ENCODE results near the gene LEMD2. TPM values are rescaled to one million over a fixed set of nuclear protein-coding genes. Genes with fewer than 3 reads are reported as not detected.
A peak's percentile ranks its signal among the peaks of the same experiment; 100 is the strongest.

The LEMD2 gene
- total and polyA plus RNA-seq, 2 experiments from 2014 or later: 21.5 to 67.5 TPM

DNA sequence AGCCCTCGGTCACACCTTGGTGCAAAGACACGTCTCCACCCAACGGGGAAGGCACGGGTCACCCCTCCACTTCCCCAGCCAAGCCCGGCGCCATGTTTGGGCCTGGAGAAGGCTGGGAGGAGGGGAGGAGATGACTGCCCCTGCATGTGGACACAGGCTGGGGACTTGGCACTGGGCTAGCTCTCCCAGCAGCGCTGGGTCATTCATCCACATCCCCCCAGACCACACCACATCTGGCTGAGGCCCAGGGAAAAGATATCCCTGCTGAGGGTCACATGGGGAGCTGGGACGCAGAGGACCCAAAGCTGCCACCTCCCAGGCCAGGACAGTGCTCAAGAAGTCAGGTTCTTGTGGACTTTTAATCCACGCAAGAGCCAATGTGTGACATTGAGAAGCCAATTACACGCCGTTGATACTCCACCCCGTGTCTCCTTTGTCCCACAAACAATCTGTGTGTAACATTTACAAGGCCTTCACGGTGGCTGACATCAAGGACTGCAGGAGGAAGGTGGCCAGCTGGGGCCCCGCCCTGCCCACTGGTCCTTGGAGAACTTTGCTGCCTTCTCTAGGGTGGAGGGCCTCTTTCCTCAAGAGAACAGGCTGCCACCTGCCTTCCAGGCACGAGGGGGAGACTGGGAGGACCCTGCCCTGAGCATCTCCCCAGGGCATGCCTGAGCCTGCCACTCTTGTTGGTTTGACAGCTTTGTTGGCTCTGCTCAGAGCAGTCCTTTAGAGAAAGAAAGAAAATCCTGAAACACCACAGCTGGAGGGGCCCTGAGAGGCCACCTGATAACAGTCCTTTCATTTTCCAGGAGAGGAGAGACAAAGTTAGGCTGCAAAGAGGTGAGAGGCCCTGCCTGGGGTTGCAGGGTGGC lies 36.9 kb downstream of the LEMD2 start:
- no peak overlapping the region for H2AFZ ChIP-seq

DNA sequence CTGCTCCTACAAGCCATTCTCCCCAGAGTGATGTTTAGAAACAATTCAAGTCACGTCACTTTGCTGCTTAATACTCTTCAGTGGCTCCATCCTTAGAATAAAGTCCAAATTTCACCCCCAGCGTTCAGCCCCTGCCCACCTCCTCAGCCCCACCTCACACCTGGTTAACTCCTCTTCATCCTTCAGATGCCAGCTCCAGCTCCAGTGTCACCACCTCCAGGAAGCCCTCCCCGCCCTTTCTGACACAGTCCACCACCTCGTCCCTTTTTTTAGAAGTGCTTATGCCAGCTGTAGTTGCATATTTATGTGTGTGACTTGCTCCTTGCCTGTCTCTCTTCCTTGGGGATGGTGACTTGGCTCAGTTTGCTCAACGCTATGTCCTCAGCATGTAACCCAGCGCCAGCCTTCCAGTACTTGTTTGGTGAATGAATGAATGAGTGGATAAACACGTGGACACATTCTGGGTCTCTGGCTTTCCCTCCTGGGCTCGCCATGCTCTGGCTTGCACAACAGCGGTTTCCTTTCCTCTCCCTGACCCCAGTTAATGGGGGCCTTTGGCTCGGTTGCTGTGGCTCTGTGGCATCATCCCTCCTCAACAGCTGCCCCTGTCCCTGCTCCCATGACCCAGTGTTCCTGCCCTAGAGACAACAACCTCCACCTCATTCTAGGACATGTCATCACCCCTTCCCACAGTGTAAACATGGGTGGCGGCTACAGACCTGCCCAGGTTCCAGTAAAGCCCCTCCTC lies 38.5 kb downstream of the LEMD2 start:
- H3K9me3 ChIP-seq (ENCODE audit: low read depth): no peaks in the 10 kb centered on the region
- H3K27me3 ChIP-seq (replicated peaks; ENCODE audit: insufficient read depth): no peaks in the 10 kb centered on the region
- no peaks in the 10 kb centered on the region for H3K36me3 ChIP-seq (ENCODE audit: low read depth)
- H2AFZ ChIP-seq: no peak overlapping the region
- no peak for TF ChIP-seq EZH2 (IDR thresholded peaks at IDR 0.05; ENCODE audit: insufficient read depth, poor library complexity, severe bottlenecking)
- TF ChIP-seq EZH2phosphoT487 (IDR thresholded peaks at IDR 0.05; ENCODE audit: insufficient read depth, low read depth): no peak
- in situ Hi-C loops (cut with MboI): no loop called here
- H3K27ac ChIP-seq: no peak overlapping the region
- peaks cover 15% of the 10 kb centered on the region for H3K4me1 ChIP-seq (ENCODE audit: insufficient read depth)
- no peak overlapping the region for H3K4me3 ChIP-seq
- H3K79me2 ChIP-seq (ENCODE audit: insufficient read depth): no peaks in the 10 kb centered on the region
- no peak overlapping the region for H3K9ac ChIP-seq
- no peaks in the 10 kb centered on the region for H3F3A ChIP-seq (ENCODE audit: insufficient read depth)
- peak; percentile 31 for DNase-seq
- H4K20me1 ChIP-seq (ENCODE audit: insufficient read depth): no peaks in the 10 kb centered on the region
- no peaks in the 10 kb centered on the region for H3K9me2 ChIP-seq (ENCODE audit: insufficient read depth)
- 72 to 85% methylated on average over 11 of the region's 11 CpGs for WGBS, 2 experiments (ENCODE audit: low coverage in 1 of 2, low lambda C conversion rate in 2 of 2, missing lambda C conversion rate in 2 of 2)
- peak overlapping the region; percentile 10 for H3K4me2 ChIP-seq (ENCODE audit: unreplicated experiment)

More for the DNA sequence above, 36.9 kb downstream of the LEMD2 start:
- 80 to 81% methylated on average over 15 of the region's 15 CpGs for WGBS, 2 experiments (ENCODE audit: low coverage in 1 of 2, low lambda C conversion rate in 2 of 2, missing lambda C conversion rate in 2 of 2)
- H3K9me2 ChIP-seq (ENCODE audit: insufficient read depth): no peaks in the 10 kb centered on the region
- no peaks in the 10 kb centered on the region for H3K27me3 ChIP-seq (replicated peaks; ENCODE audit: insufficient read depth)
- H3K27ac ChIP-seq: no peak overlapping the region
- no peak overlapping the region for H3K9ac ChIP-seq
- H3K4me1 ChIP-seq (ENCODE audit: insufficient read depth): peaks cover 6% of the 10 kb centered on the region
- no peak for TF ChIP-seq EZH2phosphoT487 (IDR thresholded peaks at IDR 0.05; ENCODE audit: insufficient read depth, low read depth)
- TF ChIP-seq EZH2 (IDR thresholded peaks at IDR 0.05; ENCODE audit: insufficient read depth, poor library complexity, severe bottlenecking): no peak
- H3K36me3 ChIP-seq (ENCODE audit: low read depth): no peaks in the 10 kb centered on the region
- no peaks in the 10 kb centered on the region for H3K9me3 ChIP-seq (ENCODE audit: low read depth)
- no peaks in the 10 kb centered on the region for H3K79me2 ChIP-seq (ENCODE audit: insufficient read depth)
- H3K4me2 ChIP-seq (ENCODE audit: unreplicated experiment): no peak overlapping the region
- in situ Hi-C loops (cut with MboI): no loop called here
- H3F3A ChIP-seq (ENCODE audit: insufficient read depth): no peaks in the 10 kb centered on the region
- no peaks in the 10 kb centered on the region for H4K20me1 ChIP-seq (ENCODE audit: insufficient read depth)
- H3K4me3 ChIP-seq: no peak overlapping the region
- no peak for DNase-seq

DNA sequence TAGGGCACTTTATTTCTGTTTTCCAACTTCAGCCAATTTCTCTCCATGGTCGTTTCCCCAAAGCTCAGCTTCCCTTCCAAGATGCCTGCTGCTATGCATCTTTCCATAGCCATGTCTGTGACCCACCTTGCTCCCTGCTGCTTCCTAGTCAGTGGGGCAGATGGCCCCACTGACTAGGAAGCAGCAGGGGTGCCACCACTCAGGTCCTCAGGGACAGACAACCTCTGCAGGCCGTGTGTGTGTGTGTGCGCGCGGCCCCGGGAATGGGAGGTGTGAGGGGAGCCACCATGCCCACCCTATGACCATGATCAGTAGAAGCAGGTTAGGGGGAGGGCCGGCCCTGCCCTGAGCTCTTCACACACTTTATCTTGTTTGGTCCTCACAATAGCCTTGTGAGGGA lies 39.5 kb downstream of the LEMD2 start:
- WGBS, 2 experiments (ENCODE audit: low coverage in 1 of 2, low lambda C conversion rate in 2 of 2, missing lambda C conversion rate in 2 of 2): 97 to 98% methylated on average over 7 of the region's 7 CpGs
- no peaks in the 10 kb centered on the region for H3K36me3 ChIP-seq (ENCODE audit: low read depth)
- no peaks in the 10 kb centered on the region for H3K79me2 ChIP-seq (ENCODE audit: insufficient read depth)
- H3K9ac ChIP-seq: no peak overlapping the region
- H3K9me3 ChIP-seq (ENCODE audit: low read depth): no peaks in the 10 kb centered on the region
- peaks cover 15% of the 10 kb centered on the region for H3K4me1 ChIP-seq (ENCODE audit: insufficient read depth)
- H3K27me3 ChIP-seq (replicated peaks; ENCODE audit: insufficient read depth): no peaks in the 10 kb centered on the region
- no peak for DNase-seq
- H3K27ac ChIP-seq: no peak overlapping the region
- H3K4me3 ChIP-seq: no peak overlapping the region
- TF ChIP-seq EZH2 (IDR thresholded peaks at IDR 0.05; ENCODE audit: insufficient read depth, poor library complexity, severe bottlenecking) (no peak), EZH2phosphoT487 (IDR thresholded peaks at IDR 0.05; ENCODE audit: insufficient read depth, low read depth) (no peak)
- in situ Hi-C loops (cut with MboI): no loop called here
- no peaks in the 10 kb centered on the region for H4K20me1 ChIP-seq (ENCODE audit: insufficient read depth)
- no peak overlapping the region for H2AFZ ChIP-seq
- H3F3A ChIP-seq (ENCODE audit: insufficient read depth): no peaks in the 10 kb centered on the region
- no peaks in the 10 kb centered on the region for H3K9me2 ChIP-seq (ENCODE audit: insufficient read depth)
- H3K4me2 ChIP-seq (ENCODE audit: unreplicated experiment): no peak overlapping the region

DNA sequence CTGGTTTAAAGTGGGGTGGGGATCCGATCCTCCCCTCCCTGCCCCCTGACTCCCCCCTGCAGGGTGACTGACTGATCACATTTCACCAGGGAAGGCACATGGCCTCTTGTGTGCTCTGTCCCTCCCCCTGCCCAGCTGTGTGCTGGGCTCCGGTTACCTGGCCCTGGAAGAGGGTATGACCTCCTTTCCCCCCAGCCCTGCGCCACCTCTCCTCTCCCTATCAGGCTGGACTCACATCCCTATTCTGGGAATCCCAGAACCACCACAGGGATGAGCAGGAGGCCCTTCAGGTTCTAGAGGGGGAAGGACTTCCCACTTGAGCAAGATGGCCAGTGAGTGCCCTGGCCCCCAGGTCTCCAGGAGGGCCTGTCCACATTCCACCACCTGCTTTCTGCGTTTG lies 40.1 kb downstream of the LEMD2 start:
- Histone ChIP-seq H2AFZ (no peak overlapping the region), H3K27ac (no peak overlapping the region), H3K9me2 (ENCODE audit: insufficient read depth) (no peaks in the 10 kb centered on the region), H3K4me2 (ENCODE audit: unreplicated experiment) (no peak overlapping the region), H3K4me3 (no peak overlapping the region), H3K36me3 (ENCODE audit: low read depth) (no peaks in the 10 kb centered on the region), H3K9me3 (ENCODE audit: low read depth) (no peaks in the 10 kb centered on the region), H3F3A (ENCODE audit: insufficient read depth) (no peaks in the 10 kb centered on the region), H3K4me1 (ENCODE audit: insufficient read depth) (peaks cover 15% of the 10 kb centered on the region), H3K27me3 (replicated peaks; ENCODE audit: insufficient read depth) (no peaks in the 10 kb centered on the region), H3K79me2 (ENCODE audit: insufficient read depth) (no peaks in the 10 kb centered on the region), H3K9ac (no peak overlapping the region), H4K20me1 (ENCODE audit: insufficient read depth) (no peaks in the 10 kb centered on the region)
- no peak for DNase-seq
- no peak for TF ChIP-seq EZH2phosphoT487 (IDR thresholded peaks at IDR 0.05; ENCODE audit: insufficient read depth, low read depth)
- no peak for TF ChIP-seq EZH2 (IDR thresholded peaks at IDR 0.05; ENCODE audit: insufficient read depth, poor library complexity, severe bottlenecking)
- in situ Hi-C loops (cut with MboI): no loop called here
- 80 to 93% methylated on average over 3 to 4 of the region's 4 CpGs for WGBS, 2 experiments (ENCODE audit: low coverage in 1 of 2, low lambda C conversion rate in 2 of 2, missing lambda C conversion rate in 2 of 2)
